ENCODE results near the gene EPHA3. TPM values are rescaled to one million over a fixed set of nuclear protein-coding genes. Genes with fewer than 3 reads are reported as not detected.

Gene EPHA3
- total RNA-seq, 2 donors from 2014 or later, result 1.7 to 2.4 TPM

GRCh38 chr3:89503891-89504391, 396.5 kb downstream of the EPHA3 start:
- intact Hi-C loops (cut with DNase I), result no loop called here
- no peak for DNase-seq
- H3K9ac ChIP-seq (ENCODE audit: low read depth in 2 of 2, low read length in 2 of 2), result no peak overlapping the region
- TF ChIP-seq CTCF (IDR thresholded peaks at IDR 0.05), result no peak
- no peaks in the 10 kb centered on the region for H3K9me3 ChIP-seq
- no peak overlapping the region for H3K4me3 ChIP-seq
- H3K36me3 ChIP-seq, result no peaks in the 10 kb centered on the region
- no peak overlapping the region for H3K27ac ChIP-seq
- no peaks in the 10 kb centered on the region for H3K4me1 ChIP-seq
- H3K27me3 ChIP-seq, result no peaks in the 10 kb centered on the region

- no peak for DNase-seq
These were observed 397.0 kb downstream of the EPHA3 start for GRCh38 chr3:89504432-89504831.

GRCh38 chr3:89506462-89507103, 399.2 kb downstream of the EPHA3 start:
- DNase-seq, result no peak
- intact Hi-C loops (cut with DNase I), result no loop called here
- Histone ChIP-seq H3K36me3 (no peaks in the 10 kb centered on the region), H3K9ac (ENCODE audit: low read depth in 2 of 2, low read length in 2 of 2) (no peak overlapping the region), H3K4me3 (no peak overlapping the region), H3K9me3 (no peaks in the 10 kb centered on the region), H3K27ac (no peak overlapping the region), H3K4me1 (no peaks in the 10 kb centered on the region), H3K27me3 (no peaks in the 10 kb centered on the region)
- no peak for TF ChIP-seq CTCF (IDR thresholded peaks at IDR 0.05)

More at GRCh38 chr3:89504432-89504831, 397.0 kb downstream of the EPHA3 start:
- H3K27ac ChIP-seq, result no peak overlapping the region
- H3K9me3 ChIP-seq, result no peaks in the 10 kb centered on the region
- no peaks in the 10 kb centered on the region for H3K4me1 ChIP-seq
- no peak overlapping the region for H3K4me3 ChIP-seq
- H3K36me3 ChIP-seq, result no peaks in the 10 kb centered on the region
- H3K27me3 ChIP-seq, result no peaks in the 10 kb centered on the region
- no peak for TF ChIP-seq CTCF (IDR thresholded peaks at IDR 0.05)
- H3K9ac ChIP-seq (ENCODE audit: low read depth in 2 of 2, low read length in 2 of 2), result no peak overlapping the region
- intact Hi-C loops (cut with DNase I), result no loop called here

GRCh38 chr3:89521328-89521727, 413.9 kb downstream of the EPHA3 start:
- H3K27ac ChIP-seq, result no peak overlapping the region
- no peaks in the 10 kb centered on the region for H3K9me3 ChIP-seq
- no peak for DNase-seq
- no peaks in the 10 kb centered on the region for H3K36me3 ChIP-seq
- intact Hi-C loops (cut with DNase I), result no loop called here
- no peaks in the 10 kb centered on the region for H3K4me1 ChIP-seq
- H3K27me3 ChIP-seq, result no peaks in the 10 kb centered on the region
- H3K4me3 ChIP-seq, result no peak overlapping the region
- TF ChIP-seq CTCF (IDR thresholded peaks at IDR 0.05), result no peak
- H3K9ac ChIP-seq (ENCODE audit: low read depth in 2 of 2, low read length in 2 of 2), result no peak overlapping the region

GRCh38 chr3:89522155-89522554, 414.7 kb downstream of the EPHA3 start:
- DNase-seq, result no peak
- no peaks in the 10 kb centered on the region for H3K27me3 ChIP-seq
- TF ChIP-seq CTCF (IDR thresholded peaks at IDR 0.05), result no peak
- H3K9me3 ChIP-seq, result no peaks in the 10 kb centered on the region
- H3K27ac ChIP-seq, result no peak overlapping the region
- no peaks in the 10 kb centered on the region for H3K4me1 ChIP-seq
- no peak overlapping the region for H3K4me3 ChIP-seq
- H3K9ac ChIP-seq (ENCODE audit: low read depth in 2 of 2, low read length in 2 of 2), result no peak overlapping the region
- H3K36me3 ChIP-seq, result no peaks in the 10 kb centered on the region
- intact Hi-C loops (cut with DNase I), result no loop called here

Data from colonic mucosa (tissue), 4 donors.